DOHH2 (cell line): Measurements from ENCODE around the gene SLC43A2.

Source experiments
- H3F3A ChIP-seq: fragments of 200-600 bp; sonication (generic), shearing (Covaris generic); 2 replicates; pipeline ENCODE4 v1.6.0; 2016; ENCODE audit warnings: antibody characterized with exemption, mild to moderate bottlenecking; ENCODE audit not compliant: control insufficient read depth, insufficient read depth
- H3K27ac ChIP-seq: fragments of 200-600 bp; sonication (generic); 2 replicates; pipeline ENCODE4 v1.5.1; 2014; ENCODE audit warnings: low read depth, mild to moderate bottlenecking, low read length, moderate library complexity
- H3K27me3 ChIP-seq: fragments of 200-600 bp; sonication (generic); 2 replicates; pipeline ENCODE4 v1.6.1; 2014; ENCODE audit warnings: mild to moderate bottlenecking, low read length, mixed read lengths; ENCODE audit not compliant: control insufficient read depth
- H3K36me3 ChIP-seq: fragments of 200-600 bp; sonication (generic); 2 replicates; pipeline ENCODE4 v1.6.1; 2014; ENCODE audit warnings: mild to moderate bottlenecking, low read length, moderate library complexity, mixed read lengths; ENCODE audit not compliant: control insufficient read depth
- H3K4me1 ChIP-seq: fragments of 200-600 bp; sonication (generic); 2 replicates; pipeline ENCODE4 v1.6.1; 2014; ENCODE audit warnings: mild to moderate bottlenecking, low read length, mixed read lengths; ENCODE audit not compliant: control insufficient read depth
- H3K4me2 ChIP-seq: fragments of 200-600 bp; sonication (generic); 2 replicates; pipeline ENCODE4 v1.6.0; 2014; ENCODE audit warnings: mild to moderate bottlenecking, low read length, moderate library complexity
- H3K4me3 ChIP-seq: fragments of 200-600 bp; sonication (generic); 2 replicates; pipeline ENCODE4 v1.5.1; 2014; ENCODE audit warnings: mild to moderate bottlenecking, low read length, mixed read lengths
- H3K79me2 ChIP-seq: fragments of 200-600 bp; sonication (generic); 2 replicates; pipeline ENCODE4 v1.6.1; 2014; ENCODE audit warnings: mild to moderate bottlenecking, low read length, mixed read lengths; ENCODE audit not compliant: control insufficient read depth
- H3K9me2 ChIP-seq: fragments of 200-600 bp; sonication (generic); replicated peaks from 2 replicates; pipeline ENCODE4 v1.6.1; 2014; ENCODE audit warnings: mild to moderate bottlenecking, low read length, mixed read lengths; ENCODE audit not compliant: control insufficient read depth
- H3K9me3 ChIP-seq: fragments of 200-600 bp; sonication (generic); 2 replicates; pipeline ENCODE4 v1.6.1; 2014; ENCODE audit warnings: antibody characterized with exemption, low read length, mixed read lengths; ENCODE audit not compliant: control insufficient read depth, insufficient read depth
- H4K20me1 ChIP-seq: fragments of 200-600 bp; sonication (generic); 2 replicates; pipeline ENCODE4 v1.6.0; 2014; ENCODE audit warnings: low read depth, mild to moderate bottlenecking, antibody characterized with exemption, low read length, moderate library complexity; ENCODE audit not compliant: control insufficient read depth, insufficient read depth
- EZH2phosphoT487 ChIP-seq: fragments of 200-600 bp; sonication (generic); IDR thresholded peaks from 2 replicates; pipeline ENCODE4 v1.6.1; 2017; ENCODE audit warnings: borderline replicate concordance, mild to moderate bottlenecking, antibody characterized with exemption, low read length, moderate library complexity, mixed read lengths
- TF ChIP-seq, protein P1 (sequence below): fragments of 200-600 bp; sonication (generic); IDR thresholded peaks from one replicate; pipeline ENCODE4 v1.5.1; 2014; ENCODE audit warnings: antibody characterized with exemption, mild to moderate bottlenecking, low read depth, low read length; ENCODE audit not compliant: poor library complexity, severe bottlenecking

The SLC43A2 gene

GRCh38 chr17:1648963-1649843 is 20.6 kb upstream of the SLC43A2 start:
- TF ChIP-seq, protein P1, sequence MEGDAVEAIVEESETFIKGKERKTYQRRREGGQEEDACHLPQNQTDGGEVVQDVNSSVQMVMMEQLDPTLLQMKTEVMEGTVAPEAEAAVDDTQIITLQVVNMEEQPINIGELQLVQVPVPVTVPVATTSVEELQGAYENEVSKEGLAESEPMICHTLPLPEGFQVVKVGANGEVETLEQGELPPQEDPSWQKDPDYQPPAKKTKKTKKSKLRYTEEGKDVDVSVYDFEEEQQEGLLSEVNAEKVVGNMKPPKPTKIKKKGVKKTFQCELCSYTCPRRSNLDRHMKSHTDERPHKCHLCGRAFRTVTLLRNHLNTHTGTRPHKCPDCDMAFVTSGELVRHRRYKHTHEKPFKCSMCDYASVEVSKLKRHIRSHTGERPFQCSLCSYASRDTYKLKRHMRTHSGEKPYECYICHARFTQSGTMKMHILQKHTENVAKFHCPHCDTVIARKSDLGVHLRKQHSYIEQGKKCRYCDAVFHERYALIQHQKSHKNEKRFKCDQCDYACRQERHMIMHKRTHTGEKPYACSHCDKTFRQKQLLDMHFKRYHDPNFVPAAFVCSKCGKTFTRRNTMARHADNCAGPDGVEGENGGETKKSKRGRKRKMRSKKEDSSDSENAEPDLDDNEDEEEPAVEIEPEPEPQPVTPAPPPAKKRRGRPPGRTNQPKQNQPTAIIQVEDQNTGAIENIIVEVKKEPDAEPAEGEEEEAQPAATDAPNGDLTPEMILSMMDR, result no peak
- TF ChIP-seq EZH2phosphoT487, result no peak
- peak overlapping the region; percentile 46 for H3K27ac ChIP-seq

GRCh38 chr17:1648173-1648962 is 19.7 kb upstream of the SLC43A2 start:
- Histone ChIP-seq H3K9me2 (no peaks in the 10 kb centered on the region), H3F3A (peaks cover 16% of the 10 kb centered on the region), H3K4me2 (peak overlapping the region; percentile 94), H3K9me3 (no peaks in the 10 kb centered on the region), H3K4me3 (peak overlapping the region; percentile 69), H3K4me1 (peaks cover 46% of the 10 kb centered on the region), H3K27me3 (no peaks in the 10 kb centered on the region), H3K36me3 (peaks cover 38% of the 10 kb centered on the region), H3K79me2 (no peaks in the 10 kb centered on the region), H4K20me1 (0 out of 2 replicates have a peak, but pooled peaks cover 5% of the 10 kb centered on the region), H3K27ac (no peak overlapping the region)
- TF ChIP-seq, protein P1, result peak; percentile 65
- no peak for TF ChIP-seq EZH2phosphoT487

More at GRCh38 chr17:1648963-1649843, 20.6 kb upstream of the SLC43A2 start:
- H3K4me3 ChIP-seq, result peak overlapping the region; percentile 78
- H3K4me2 ChIP-seq, result peak overlapping the region; percentile 94
- no peaks in the 10 kb centered on the region for H3K9me2 ChIP-seq
- H3K9me3 ChIP-seq, result no peaks in the 10 kb centered on the region
- H3K79me2 ChIP-seq, result no peaks in the 10 kb centered on the region
- H3K4me1 ChIP-seq, result peaks cover 37% of the 10 kb centered on the region
- peaks cover 46% of the 10 kb centered on the region for H3K36me3 ChIP-seq
- 0 out of 2 replicates have a peak, but pooled peaks cover 5% of the 10 kb centered on the region for H4K20me1 ChIP-seq
- peaks cover 19% of the 10 kb centered on the region for H3F3A ChIP-seq
- H3K27me3 ChIP-seq, result no peaks in the 10 kb centered on the region

DNA sequence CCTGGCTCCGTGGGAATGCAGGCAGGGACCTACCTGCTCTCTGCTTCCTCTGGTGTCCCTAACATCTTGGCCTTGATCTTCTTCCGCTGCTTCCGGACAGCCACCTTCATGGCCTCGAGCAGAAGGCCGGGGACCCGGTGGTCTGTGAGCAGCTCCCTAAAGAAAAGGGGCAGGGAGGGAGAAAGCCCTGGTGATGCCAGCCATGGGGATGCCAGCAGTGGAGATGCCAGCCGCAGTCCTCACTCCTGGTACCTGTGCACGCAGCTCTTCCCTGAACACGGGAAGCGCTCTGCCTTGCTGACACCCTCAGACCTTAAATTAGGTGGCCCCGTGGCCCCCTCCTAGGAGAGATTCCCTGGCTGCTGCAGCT is 19.2 kb upstream of the SLC43A2 start:
- Histone ChIP-seq H4K20me1 (0 out of 2 replicates have a peak, but pooled peaks cover 5% of the 10 kb centered on the region), H3K9me3 (no peaks in the 10 kb centered on the region), H3K27ac (no peak overlapping the region), H3K4me2 (peak overlapping the region; percentile 94), H3K9me2 (no peaks in the 10 kb centered on the region), H3K4me1 (peaks cover 47% of the 10 kb centered on the region), H3K4me3 (no peak overlapping the region), H3K27me3 (no peaks in the 10 kb centered on the region), H3K79me2 (no peaks in the 10 kb centered on the region), H3F3A (peaks cover 14% of the 10 kb centered on the region), H3K36me3 (peaks cover 32% of the 10 kb centered on the region)
- TF ChIP-seq, protein P1, result no peak
- no peak for TF ChIP-seq EZH2phosphoT487
